ENCODE results near the gene GPR42.
"Not testable (repeated sequence)": the region's sequence is repeated elsewhere in the genome, so short reads cannot be mapped to it uniquely, and the experiment has no call there.

Gene GPR42

GRCh38 chr19:35398570-35398969 is 27.7 kb downstream of the GPR42 start:
- TF ChIP-seq, protein P1, sequence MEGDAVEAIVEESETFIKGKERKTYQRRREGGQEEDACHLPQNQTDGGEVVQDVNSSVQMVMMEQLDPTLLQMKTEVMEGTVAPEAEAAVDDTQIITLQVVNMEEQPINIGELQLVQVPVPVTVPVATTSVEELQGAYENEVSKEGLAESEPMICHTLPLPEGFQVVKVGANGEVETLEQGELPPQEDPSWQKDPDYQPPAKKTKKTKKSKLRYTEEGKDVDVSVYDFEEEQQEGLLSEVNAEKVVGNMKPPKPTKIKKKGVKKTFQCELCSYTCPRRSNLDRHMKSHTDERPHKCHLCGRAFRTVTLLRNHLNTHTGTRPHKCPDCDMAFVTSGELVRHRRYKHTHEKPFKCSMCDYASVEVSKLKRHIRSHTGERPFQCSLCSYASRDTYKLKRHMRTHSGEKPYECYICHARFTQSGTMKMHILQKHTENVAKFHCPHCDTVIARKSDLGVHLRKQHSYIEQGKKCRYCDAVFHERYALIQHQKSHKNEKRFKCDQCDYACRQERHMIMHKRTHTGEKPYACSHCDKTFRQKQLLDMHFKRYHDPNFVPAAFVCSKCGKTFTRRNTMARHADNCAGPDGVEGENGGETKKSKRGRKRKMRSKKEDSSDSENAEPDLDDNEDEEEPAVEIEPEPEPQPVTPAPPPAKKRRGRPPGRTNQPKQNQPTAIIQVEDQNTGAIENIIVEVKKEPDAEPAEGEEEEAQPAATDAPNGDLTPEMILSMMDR (IDR thresholded peaks at IDR 0.05; ENCODE audit: low read depth, low read length) = no peak
- no peak for DNase-seq
- H3K9me3 ChIP-seq (ENCODE audit: severe bottlenecking) = no peaks in the 10 kb centered on the region
- H3K36me3 ChIP-seq = no peaks in the 10 kb centered on the region
- H3K27me3 ChIP-seq (ENCODE audit: insufficient read depth, low read depth, severe bottlenecking) = no peaks in the 10 kb centered on the region
- H3K27ac ChIP-seq = no peak overlapping the region
- no peak overlapping the region for H3K4me3 ChIP-seq (ENCODE audit: low read depth, low read length)

DNA sequence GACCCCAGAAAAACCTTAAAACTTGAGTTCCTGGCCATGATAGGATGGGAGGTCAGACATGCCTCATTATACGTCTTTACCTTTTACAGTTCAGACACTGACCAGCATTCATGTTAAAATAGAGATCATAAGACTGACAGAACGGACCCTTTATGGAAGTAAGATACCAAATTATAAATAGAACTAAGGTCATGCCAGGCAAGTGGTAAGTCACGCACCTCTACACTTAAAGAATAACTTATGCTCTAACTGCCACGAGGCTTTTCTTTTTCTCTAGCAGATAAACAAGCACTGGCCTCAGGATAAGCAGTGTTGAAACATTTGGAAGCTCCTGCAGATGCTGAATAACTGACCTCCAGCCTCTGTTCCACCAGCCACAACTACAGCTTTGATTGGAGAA is 28.4 kb downstream of the GPR42 start:
- no peak for DNase-seq
- H3K27ac ChIP-seq = no peak overlapping the region
- H3K9me3 ChIP-seq (ENCODE audit: severe bottlenecking) = no peaks in the 10 kb centered on the region
- TF ChIP-seq, protein P1 (IDR thresholded peaks at IDR 0.05; ENCODE audit: low read depth, low read length) = no peak
- no peaks in the 10 kb centered on the region for H3K27me3 ChIP-seq (ENCODE audit: insufficient read depth, low read depth, severe bottlenecking)
- no peaks in the 10 kb centered on the region for H3K36me3 ChIP-seq
- H3K4me3 ChIP-seq (ENCODE audit: low read depth, low read length) = no peak overlapping the region

DNA sequence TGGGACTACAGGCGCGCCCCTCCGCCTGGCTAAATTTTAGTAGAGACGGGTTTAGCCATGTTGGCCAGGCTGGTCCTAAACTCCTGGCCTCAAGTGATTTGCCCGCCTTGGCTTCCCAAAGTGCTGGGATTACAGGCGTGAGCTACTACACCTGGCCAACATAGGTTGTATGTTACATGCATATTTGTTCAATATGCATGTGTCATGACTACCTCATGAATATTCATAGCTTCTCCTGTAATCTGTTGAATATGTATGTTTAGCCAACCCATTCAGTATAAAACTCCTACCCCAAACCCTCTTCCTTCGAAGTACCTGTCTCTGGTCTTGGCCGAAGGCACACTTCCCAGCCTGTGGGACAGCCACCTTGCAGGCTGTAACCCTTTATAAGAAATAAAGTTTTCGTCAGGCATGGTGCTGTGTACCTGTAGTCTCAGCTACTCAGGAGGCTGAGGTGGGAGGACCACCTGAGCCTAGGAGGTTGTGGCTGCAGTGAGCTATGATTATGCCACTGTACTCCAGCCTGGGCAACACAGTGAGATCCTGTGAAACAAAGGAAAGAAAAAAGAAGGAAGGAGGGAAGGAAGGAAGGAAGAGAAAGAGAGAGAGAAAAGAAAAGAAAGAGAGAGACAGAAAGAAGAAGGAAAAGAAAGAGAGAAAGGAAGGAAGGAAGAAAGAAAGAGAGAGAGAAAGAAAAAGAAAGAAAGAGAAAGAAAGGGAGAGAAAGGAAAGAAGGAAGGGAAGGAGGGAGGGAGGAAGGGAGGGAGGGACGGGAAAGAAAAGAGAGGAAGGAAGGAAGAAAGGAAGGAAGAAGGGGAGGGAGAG is 29.3 kb downstream of the GPR42 start:
- H3K27ac ChIP-seq = no peak overlapping the region
- H3K27me3 ChIP-seq (ENCODE audit: insufficient read depth, low read depth, severe bottlenecking) = no peaks in the 10 kb centered on the region
- no peak overlapping the region for H3K4me3 ChIP-seq (ENCODE audit: low read depth, low read length)
- DNase-seq = no peak
- no peaks in the 10 kb centered on the region for H3K36me3 ChIP-seq
- TF ChIP-seq, protein P1 (IDR thresholded peaks at IDR 0.05; ENCODE audit: low read depth, low read length) = no peak
- H3K9me3 ChIP-seq (ENCODE audit: severe bottlenecking) = no peaks in the 10 kb centered on the region

- no peaks in the 10 kb centered on the region for H3K27me3 ChIP-seq (ENCODE audit: insufficient read depth, low read depth, severe bottlenecking)
- no peak overlapping the region for H3K27ac ChIP-seq
- no peak for DNase-seq
- H3K4me3 ChIP-seq (ENCODE audit: low read depth, low read length) = no peak overlapping the region
- no peaks in the 10 kb centered on the region for H3K9me3 ChIP-seq (ENCODE audit: severe bottlenecking)
- TF ChIP-seq, protein P1 (IDR thresholded peaks at IDR 0.05; ENCODE audit: low read depth, low read length) = no peak
- H3K36me3 ChIP-seq = no peaks in the 10 kb centered on the region
Observed at GRCh38 chr19:35400773-35401100, 29.9 kb downstream of the GPR42 start.

- not testable (repeated sequence) for DNase-seq; H3K36me3 ChIP-seq; H3K27ac ChIP-seq; H3K4me3 ChIP-seq (ENCODE audit: low read depth, low read length); H3K9me3 ChIP-seq (ENCODE audit: severe bottlenecking); H3K27me3 ChIP-seq (ENCODE audit: insufficient read depth, low read depth, severe bottlenecking)
Observed at GRCh38 chr19:35401416-35401815, 30.5 kb downstream of the GPR42 start.

DNA sequence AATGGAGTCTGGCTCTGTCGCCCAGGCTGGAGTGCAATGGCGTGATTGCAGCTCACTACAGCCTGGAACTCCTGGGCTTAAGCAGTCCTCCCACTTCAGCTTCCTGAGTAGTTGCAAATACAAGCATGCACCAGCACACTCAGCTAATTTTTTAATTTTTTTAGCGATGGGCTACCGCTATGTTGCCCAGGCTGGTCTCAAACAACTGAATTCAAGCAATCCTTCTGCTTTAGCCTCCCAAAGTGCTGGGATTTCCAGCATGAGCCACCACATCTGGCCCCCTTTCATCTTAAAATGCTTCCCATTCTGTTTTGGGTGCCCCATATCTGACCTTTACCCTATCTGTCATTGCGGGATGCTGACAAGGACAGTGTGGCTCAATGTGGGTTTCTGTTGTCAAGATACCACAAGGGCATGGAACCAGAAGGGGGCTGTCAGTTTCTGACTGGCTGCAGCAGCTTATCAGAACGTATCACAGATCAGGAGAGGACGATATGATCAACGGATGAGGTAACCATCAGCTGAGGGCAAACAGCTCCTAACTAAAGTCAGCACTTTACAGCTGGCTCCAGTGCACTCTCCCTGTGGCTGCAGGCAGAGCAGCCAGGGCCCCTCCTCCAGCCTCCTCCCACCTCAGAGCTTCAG is 32.4 kb downstream of the GPR42 start:
- TF ChIP-seq, protein P1 (IDR thresholded peaks at IDR 0.05; ENCODE audit: low read depth, low read length) = no peak
- no peaks in the 10 kb centered on the region for H3K36me3 ChIP-seq
- no peaks in the 10 kb centered on the region for H3K27me3 ChIP-seq (ENCODE audit: insufficient read depth, low read depth, severe bottlenecking)
- no peak overlapping the region for H3K27ac ChIP-seq
- no peak overlapping the region for H3K4me3 ChIP-seq (ENCODE audit: low read depth, low read length)
- H3K9me3 ChIP-seq (ENCODE audit: severe bottlenecking) = no peaks in the 10 kb centered on the region
- DNase-seq = no peak

All from WERI-Rb-1 (cell line).